Neuronal stem cell (in vitro differentiated cells): ENCODE data around the gene TPPP3.

Source experiments
- DNase-seq: peaks from one replicate; pipeline ENCODE4 v3.0.0-alpha.2; 2013; ENCODE audit warnings: low spot score
- H2AFZ ChIP-seq: one replicate; pipeline ENCODE4 v1.6.1; 2013; ENCODE audit warnings: mild to moderate bottlenecking, low read length, inconsistent platforms
- H2AK5ac ChIP-seq: 2 replicates; pipeline ENCODE4 v1.6.1; 2013; ENCODE audit warnings: low read depth, mild to moderate bottlenecking, inconsistent platforms, low read length, moderate library complexity, mixed read lengths
- H2BK120ac ChIP-seq: 2 replicates; pipeline ENCODE4 v1.6.1; 2013; ENCODE audit warnings: low read depth, mild to moderate bottlenecking, inconsistent platforms, low read length, moderate library complexity, mixed read lengths
- H2BK12ac ChIP-seq: one replicate; pipeline ENCODE4 v1.6.1; 2013; ENCODE audit warnings: low read length, inconsistent platforms
- H2BK15ac ChIP-seq: 2 replicates; pipeline ENCODE4 v1.6.1; 2013; ENCODE audit warnings: mild to moderate bottlenecking, low read length, inconsistent platforms, mixed read lengths
- H2BK5ac ChIP-seq: one replicate; pipeline ENCODE4 v1.6.1; 2013; ENCODE audit warnings: inconsistent platforms, mild to moderate bottlenecking, low read length, moderate library complexity
- H3K14ac ChIP-seq: one replicate; pipeline ENCODE4 v1.6.1; 2013; ENCODE audit warnings: low read length, inconsistent platforms
- H3K18ac ChIP-seq: 2 replicates; pipeline ENCODE4 v1.6.1; 2013; ENCODE audit warnings: low read length, inconsistent platforms
- H3K23ac ChIP-seq: 2 replicates; pipeline ENCODE4 v1.6.1; 2013; ENCODE audit warnings: low read depth, mild to moderate bottlenecking, mixed read lengths, low read length, inconsistent platforms; ENCODE audit not compliant: poor library complexity
- H3K27ac ChIP-seq: replicated peaks from 3 replicates; pipeline ENCODE4 v1.5.1; 2013; ENCODE audit warnings: low read length, inconsistent platforms
- H3K27me3 ChIP-seq, 3 experiments: 2 replicates each; pipeline ENCODE4 v1.6.1; 2013; ENCODE audit warnings: low read length in 3 of 3, mild to moderate bottlenecking in 2 of 3, inconsistent platforms in 1 of 3, low read depth in 1 of 3, mixed read lengths in 1 of 3, moderate library complexity in 1 of 3; ENCODE audit not compliant: control insufficient read depth in 3 of 3, insufficient read depth in 3 of 3
- H3K36me3 ChIP-seq, 2 donors: replicated peaks in 1 of 2; 2 replicates each; pipeline ENCODE4 v1.6.1; 2013; ENCODE audit warnings: low read length in 2 of 2; ENCODE audit not compliant: control insufficient read depth in 2 of 2, insufficient read depth in 2 of 2
- H3K4ac ChIP-seq: 2 replicates; pipeline ENCODE4 v1.6.1; 2013; ENCODE audit warnings: inconsistent platforms, mild to moderate bottlenecking, low read length, moderate library complexity
- H3K4me1 ChIP-seq, 2 donors: 1 replicate in 1 of 2; 2 replicates in 1 of 2; pipeline ENCODE4 v1.6.1; 2013; ENCODE audit warnings: low read length in 2 of 2, low read depth in 1 of 2; ENCODE audit not compliant: control insufficient read depth in 2 of 2, insufficient read depth in 1 of 2
- H3K4me2 ChIP-seq: one replicate; pipeline ENCODE4 v1.6.1; 2013; ENCODE audit warnings: mild to moderate bottlenecking, low read length, inconsistent platforms; ENCODE audit not compliant: insufficient read depth, poor library complexity, severe bottlenecking
- H3K4me3 ChIP-seq, 2 donors: 2 replicates each; pipeline ENCODE4 v1.5.1; 2013; ENCODE audit warnings: low read length in 2 of 2, mild to moderate bottlenecking in 2 of 2, inconsistent platforms in 1 of 2, moderate library complexity in 1 of 2
- H3K79me1 ChIP-seq: one replicate; pipeline ENCODE4 v1.6.1; 2013; ENCODE audit warnings: low read depth, mild to moderate bottlenecking, inconsistent platforms, low read length, moderate library complexity
- H3K9ac ChIP-seq: one replicate; pipeline ENCODE4 v1.6.1; 2013; ENCODE audit warnings: mild to moderate bottlenecking, low read depth, low read length, inconsistent platforms; ENCODE audit not compliant: poor library complexity
- H3K9me3 ChIP-seq, 2 donors: replicated peaks in 1 of 2; 2 replicates each; pipeline versions ENCODE3 to v1.6.1; 2013; ENCODE audit warnings: low read length in 2 of 2, mild to moderate bottlenecking in 2 of 2, inconsistent platforms in 1 of 2, low read depth in 1 of 2, mixed read lengths in 1 of 2, moderate library complexity in 1 of 2; ENCODE audit not compliant: control insufficient read depth in 2 of 2, insufficient read depth in 1 of 2
- H4K8ac ChIP-seq: one replicate; pipeline ENCODE4 v1.6.1; 2013; ENCODE audit warnings: low read depth, mild to moderate bottlenecking, inconsistent platforms, low read length, moderate library complexity
- H4K91ac ChIP-seq: one replicate; pipeline ENCODE4 v1.6.1; 2013; ENCODE audit warnings: low read length, low read depth, mild to moderate bottlenecking, inconsistent platforms; ENCODE audit not compliant: poor library complexity
- WGBS, 2 donors: extraction: QIAGEN DNeasy Blood & Tissue Kit; methylation state at CpG; one replicate each; pipeline ENCODE4 v1.1.7; 2013; ENCODE audit warnings: missing lambda C conversion rate in 2 of 2, mixed read lengths in 1 of 2; ENCODE audit not compliant: insufficient read length in 2 of 2, insufficient replicate concordance in 1 of 2; ENCODE audit errors: extremely low coverage in 2 of 2; 5-methylcytosine and 5-hydroxymethylcytosine counted together

Gene TPPP3

GRCh38 chr16:67413978-67414911 is 20.9 kb upstream of the TPPP3 start:
- no peak overlapping the region for H2AK5ac ChIP-seq
- no peak overlapping the region for H3K4me2 ChIP-seq
- H3K18ac ChIP-seq: no peak overlapping the region
- H3K14ac ChIP-seq: no peak overlapping the region
- H3K79me1 ChIP-seq: no peaks in the 10 kb centered on the region
- H3K9ac ChIP-seq: no peak overlapping the region
- WGBS, 2 donors: no CpG with 5 or more reads among the region's 6 CpGs
- no peaks in the 10 kb centered on the region for H3K9me3 ChIP-seq
- H2BK15ac ChIP-seq: no peak overlapping the region
- no peak for DNase-seq
- no peak overlapping the region for H4K91ac ChIP-seq
- H2AFZ ChIP-seq: no peak overlapping the region
- no peak overlapping the region for H4K8ac ChIP-seq
- H3K27ac ChIP-seq: no peak overlapping the region
- no peaks in the 10 kb centered on the region for H3K36me3 ChIP-seq
- no peak overlapping the region for H2BK120ac ChIP-seq
- H3K4me3 ChIP-seq: no peak overlapping the region
- H3K4me1 ChIP-seq: peaks cover 0 to 7% of the 10 kb centered on the region in 2 donors
- H3K23ac ChIP-seq: no peak overlapping the region
- H3K4ac ChIP-seq: no peak overlapping the region
- H3K27me3 ChIP-seq: no peaks in the 10 kb centered on the region
- no peak overlapping the region for H2BK12ac ChIP-seq
- H2BK5ac ChIP-seq: no peak overlapping the region

- Histone ChIP-seq H3K18ac (no peak overlapping the region), H3K27me3 (no peaks in the 10 kb centered on the region), H3K4me1 (peaks cover 0 to 6% of the 10 kb centered on the region in 2 donors), H3K9ac (no peak overlapping the region), H3K23ac (no peak overlapping the region), H3K4me3 (no peak overlapping the region), H3K4ac (no peak overlapping the region), H3K79me1 (no peaks in the 10 kb centered on the region), H2AK5ac (no peak overlapping the region), H2BK5ac (no peak overlapping the region), H3K27ac (no peak overlapping the region), H4K91ac (no peak overlapping the region), H2AFZ (no peak overlapping the region), H2BK12ac (no peak overlapping the region), H2BK15ac (no peak overlapping the region), H3K9me3 (no peaks in the 10 kb centered on the region), H4K8ac (no peak overlapping the region), H3K36me3 (no peaks in the 10 kb centered on the region), H3K14ac (no peak overlapping the region), H3K4me2 (no peak overlapping the region), H2BK120ac (no peak overlapping the region)
- no CpG with 5 or more reads among the region's 2 CpGs for WGBS, 2 donors
- no peak for DNase-seq
These were observed 19.0 kb upstream of the TPPP3 start for GRCh38 chr16:67412294-67412693.

- no peak overlapping the region for H3K9ac ChIP-seq
- WGBS, 2 donors: no CpG with 5 or more reads among the region's 3 CpGs
- H3K4me2 ChIP-seq: no peak overlapping the region
These were observed 18.0 kb upstream of the TPPP3 start for GRCh38 chr16:67411339-67411738.

GRCh38 chr16:67409631-67410030 is 16.3 kb upstream of the TPPP3 start:
- no peaks in the 10 kb centered on the region for H3K79me1 ChIP-seq
- H3K4ac ChIP-seq: no peak overlapping the region
- H3K14ac ChIP-seq: no peak overlapping the region
- H3K4me3 ChIP-seq: no peak overlapping the region
- H3K9ac ChIP-seq: no peak overlapping the region
- no peak for DNase-seq
- H3K4me2 ChIP-seq: no peak overlapping the region
- no peak overlapping the region for H2BK5ac ChIP-seq
- no peak overlapping the region for H3K23ac ChIP-seq
- no peak overlapping the region for H2AFZ ChIP-seq
- no peak overlapping the region for H2AK5ac ChIP-seq
- no peaks in the 10 kb centered on the region for H3K9me3 ChIP-seq
- WGBS, 2 donors: no CpG with 5 or more reads among the region's 9 CpGs
- no peak overlapping the region for H2BK12ac ChIP-seq
- H3K27me3 ChIP-seq: no peaks in the 10 kb centered on the region
- H3K27ac ChIP-seq: no peak overlapping the region
- H4K8ac ChIP-seq: no peak overlapping the region
- no peak overlapping the region for H4K91ac ChIP-seq
- no peak overlapping the region for H2BK15ac ChIP-seq
- H3K18ac ChIP-seq: no peak overlapping the region
- no peaks in the 10 kb centered on the region for H3K36me3 ChIP-seq
- H2BK120ac ChIP-seq: no peak overlapping the region
- peaks cover 0 to 4% of the 10 kb centered on the region in 2 donors for H3K4me1 ChIP-seq

More at GRCh38 chr16:67411339-67411738, 18.0 kb upstream of the TPPP3 start:
- no peak overlapping the region for H3K18ac ChIP-seq
- no peak overlapping the region for H4K91ac ChIP-seq
- H3K9me3 ChIP-seq: no peaks in the 10 kb centered on the region
- H2BK12ac ChIP-seq: no peak overlapping the region
- no peaks in the 10 kb centered on the region for H3K27me3 ChIP-seq
- no peak overlapping the region for H4K8ac ChIP-seq
- H2BK120ac ChIP-seq: no peak overlapping the region
- no peak overlapping the region for H3K14ac ChIP-seq
- H2BK5ac ChIP-seq: no peak overlapping the region
- H3K79me1 ChIP-seq: no peaks in the 10 kb centered on the region
- H3K4me1 ChIP-seq: peaks cover 0 to 8% of the 10 kb centered on the region in 2 donors
- no peak overlapping the region for H2BK15ac ChIP-seq
- no peak for DNase-seq
- no peak overlapping the region for H3K4ac ChIP-seq
- no peak overlapping the region for H3K23ac ChIP-seq
- H2AFZ ChIP-seq: no peak overlapping the region
- no peak overlapping the region for H3K4me3 ChIP-seq
- H3K27ac ChIP-seq: no peak overlapping the region
- no peak overlapping the region for H2AK5ac ChIP-seq
- no peaks in the 10 kb centered on the region for H3K36me3 ChIP-seq
